WTC11 (cell line): ENCODE measurements around the gene OVAAL.

Experiments
- CBFB ChIP-seq: sonication (generic); formaldehyde crosslinking; IDR thresholded peaks from 2 replicates; pipeline ENCODE4 v1.8.1; 2022; ENCODE audit warnings: mild to moderate bottlenecking, low read depth, missing genetic modification reagents
- CTCF ChIP-seq: fragments of 200-600 bp; IDR thresholded peaks from 2 replicates; pipeline ENCODE4 v1.8.0; 2022; ENCODE audit warnings: antibody characterized with exemption
- E2F1 ChIP-seq: sonication (generic); formaldehyde crosslinking; IDR thresholded peaks from 2 replicates; pipeline ENCODE4 v1.8.0; 2022; ENCODE audit warnings: mild to moderate bottlenecking, missing genetic modification reagents
- ESRRA ChIP-seq: sonication (generic); formaldehyde crosslinking; IDR thresholded peaks from 2 replicates; pipeline ENCODE4 v1.8.1; 2022; ENCODE audit warnings: mild to moderate bottlenecking, missing genetic modification reagents, borderline replicate concordance
- MAX ChIP-seq: sonication (generic); formaldehyde crosslinking; IDR thresholded peaks from 2 replicates; pipeline ENCODE4 v1.8.0; 2022; ENCODE audit warnings: mild to moderate bottlenecking, missing genetic modification reagents
- NFE2L1 ChIP-seq: sonication (generic); formaldehyde crosslinking; IDR thresholded peaks from 2 replicates; pipeline ENCODE4 v1.8.1; 2023; ENCODE audit warnings: missing genetic modification reagents
- ZNF121 ChIP-seq: sonication (generic); formaldehyde crosslinking; IDR thresholded peaks from 2 replicates; pipeline ENCODE4 v1.8.0; 2023; ENCODE audit warnings: missing genetic modification reagents

- TF ChIP-seq MAX (CRISPR knock-in tag) (no peak), E2F1 (CRISPR knock-in tag) (no peak), CTCF (no peak), CBFB (no peak), ESRRA (CRISPR knock-in tag) (no peak), NFE2L1 (CRISPR knock-in tag) (no peak), ZNF121 (CRISPR knock-in tag) (no peak)
These were observed 25.9 kb upstream of the OVAAL start for GRCh38 chr1:180532854-180533253.
